K562 (cell line): ENCODE data around the gene LRP1B. TPM values are rescaled to one million over a fixed set of nuclear protein-coding genes. Genes with fewer than 3 reads are reported as not detected.

Experiments
- ATAC-seq: fragments of 200-7000 bp; cut with Tn5 transposase; 3 replicates; pipeline ENCODE4 v1.9.1; 2020; ENCODE audit warnings: moderate library complexity
- BruUV-seq: library from RNA; stranded (reverse); fragments of 400-500 nt; replicated peaks from 2 replicates; lab custom pipeline; 2021; lab: Mats Ljungman, UMichigan
- CTCF ChIA-PET: fragments of 300-600 bp; formaldehyde crosslinking; extraction: SDS; loops from one replicate; lab custom pipeline; 2021; ENCODE audit warnings: low intra/inter-chr PET ratio; lab: Yijun Ruan, JAX
- POLR2A ChIA-PET: fragments of 300-600, 350-650 bp; sonication (Branson Sonifier 250); formaldehyde crosslinking; extraction: SDS; loops from one replicate; lab custom pipeline; 2021; ENCODE audit warnings: antibody characterized with exemption, inconsistent platforms; lab: Yijun Ruan, JAX
- DNase-seq, 4 experiments: peaks; one replicate each; pipeline versions ENCODE4 v3.0.0 to v3.0.0-alpha.2; 2011 to 2018; ENCODE audit warnings: low spot score in 3 of 4, mixed read lengths in 3 of 4; ENCODE audit errors: extremely low read depth in 1 of 4
- FAIRE-seq: peaks from 2 replicates; lab custom pipeline; 2011; peaks lifted over from hg19 to GRCh38; lab: Jason Lieb, UNC
- H2AFZ ChIP-seq: 2 replicates; pipeline ENCODE4 v1.6.0; 2011; ENCODE audit warnings: low read depth, low read length, control low read depth, inconsistent platforms
- H3K27ac ChIP-seq: fragments of 200-600 bp; 3 replicates; pipeline ENCODE4 v1.8.0; 2011; ENCODE audit warnings: low read depth, mild to moderate bottlenecking, control low read depth, inconsistent platforms, low read length, moderate library complexity, mixed read lengths; ENCODE audit errors: extremely low read depth
- H3K27me3 ChIP-seq, 2 experiments: fragments of 300-600 bp in 1 of 2; 2 replicates in 1 of 2; 3 replicates in 1 of 2; pipeline versions ENCODE4 v1.6.0 to v1.8.0; 2011; ENCODE audit warnings: inconsistent platforms in 2 of 2, low read length in 2 of 2, mild to moderate bottlenecking in 1 of 2, mixed read lengths in 1 of 2, moderate library complexity in 1 of 2; ENCODE audit not compliant: control insufficient read depth in 2 of 2, insufficient read depth in 2 of 2
- H3K36me3 ChIP-seq: fragments of 300-600 bp; 3 replicates; pipeline ENCODE4 v1.8.0; 2011; ENCODE audit warnings: mild to moderate bottlenecking, low read length, inconsistent platforms; ENCODE audit not compliant: control insufficient read depth, insufficient read depth
- H3K4me1 ChIP-seq, 2 experiments: fragments of 200-600 bp in 1 of 2; replicated peaks in 1 of 2; 2 replicates in 1 of 2; 3 replicates in 1 of 2; pipeline versions ENCODE4 v1.5.1 to v1.8.0; 2011; ENCODE audit warnings: inconsistent platforms in 2 of 2, low read length in 2 of 2, mild to moderate bottlenecking in 1 of 2, mixed read lengths in 1 of 2, moderate library complexity in 1 of 2; ENCODE audit not compliant: control insufficient read depth in 2 of 2, insufficient read depth in 2 of 2
- H3K4me2 ChIP-seq: 2 replicates; pipeline ENCODE4 v1.6.1; 2011; ENCODE audit warnings: low read length, control low read depth, inconsistent platforms, mixed read lengths; ENCODE audit not compliant: insufficient read depth
- H3K4me3 ChIP-seq: fragments of 200-600 bp; sonication (generic), shearing (Covaris generic); 2 replicates; pipeline ENCODE4 v1.5.1; 2016; ENCODE audit warnings: control low read depth, inconsistent platforms
- H3K79me2 ChIP-seq: fragments of 200-600 bp; 3 replicates; pipeline ENCODE4 v1.8.0; 2011; ENCODE audit warnings: low read length, inconsistent platforms; ENCODE audit not compliant: control insufficient read depth, insufficient read depth
- H3K9ac ChIP-seq, 2 experiments: 2 replicates each; pipeline versions ENCODE4 v1.6.0 to v1.6.1; 2011; ENCODE audit warnings: low read depth in 2 of 2, low read length in 2 of 2, control low read depth in 1 of 2, inconsistent platforms in 1 of 2, mild to moderate bottlenecking in 1 of 2, mixed read lengths in 1 of 2; ENCODE audit not compliant: insufficient read depth in 1 of 2
- H3K9me1 ChIP-seq: one replicate; pipeline ENCODE4 v1.6.0; 2011; ENCODE audit warnings: inconsistent platforms, mild to moderate bottlenecking, low read length, moderate library complexity; ENCODE audit not compliant: control insufficient read depth, insufficient read depth
- H3K9me3 ChIP-seq: replicated peaks from 2 replicates; pipeline ENCODE4 v1.5.1; 2011; ENCODE audit warnings: low read depth, low read length, inconsistent platforms; ENCODE audit not compliant: control insufficient read depth, insufficient read depth
- H4K20me1 ChIP-seq: replicated peaks from 2 replicates; pipeline ENCODE4 v1.6.1; 2011; ENCODE audit warnings: low read length, inconsistent platforms, mixed read lengths; ENCODE audit not compliant: control insufficient read depth, insufficient read depth
- BRCA1 ChIP-seq, 2 experiments: fragments of 450-650 bp in 1 of 2; sonication (generic) in 1 of 2; formaldehyde crosslinking in 1 of 2; IDR thresholded peaks; 2 replicates each; pipeline versions ENCODE4 v1.5.0 to v1.6.1; 2017 to 2020; ENCODE audit warnings: mild to moderate bottlenecking in 1 of 2, missing genetic modification reagents in 1 of 2
- CAMTA2 ChIP-seq: fragments of 250-450 bp; sonication (Bioruptor Pico); conservative IDR thresholded peaks from 2 replicates; pipeline ENCODE4 v1.5.1; 2022
- EGR1 ChIP-seq: fragments of 450-650 bp; conservative IDR thresholded peaks from 2 replicates; pipeline ENCODE4 v1.6.1; 2017; ENCODE audit warnings: mild to moderate bottlenecking
- EHMT2 ChIP-seq: fragments of 450-650 bp; IDR thresholded peaks from 2 replicates; pipeline ENCODE4 v1.6.1; 2018; ENCODE audit warnings: antibody characterized with exemption
- FOXA1 ChIP-seq: fragments of 450-650 bp; IDR thresholded peaks from 2 replicates; pipeline ENCODE4 v1.6.1; 2016; ENCODE audit warnings: mild to moderate bottlenecking, borderline replicate concordance
- FUS ChIP-seq: fragments of 200-400 bp; formaldehyde crosslinking; optimal IDR thresholded peaks from 2 replicates; pipeline ENCODE3; 2017; ENCODE audit warnings: low read depth, low read length
- GABPB1 ChIP-seq: sonication (generic); formaldehyde crosslinking; IDR thresholded peaks from 2 replicates; pipeline ENCODE4 v1.8.0; 2022; ENCODE audit warnings: mild to moderate bottlenecking, missing genetic modification reagents
- GTF2E2 ChIP-seq: fragments of 200-800 bp; sonication (Bioruptor generic); IDR thresholded peaks from 2 replicates; pipeline ENCODE4 v1.6.1; 2016; ENCODE audit warnings: missing genetic modification characterization, missing compliant biosample characterization
- HDAC2 ChIP-seq: fragments of 450-650 bp; IDR thresholded peaks from 2 replicates; pipeline ENCODE4 v1.6.1; 2016; ENCODE audit warnings: mild to moderate bottlenecking
- KHSRP ChIP-seq: fragments of 450-650 bp; IDR thresholded peaks from 2 replicates; pipeline ENCODE4 v1.6.1; 2017
- MCM5 ChIP-seq: fragments of 450-650 bp; IDR thresholded peaks from 2 replicates; pipeline ENCODE4 v1.6.1; 2016; ENCODE audit warnings: low read depth
- PHTF2 ChIP-seq: fragments of 250-450 bp; sonication (Bioruptor Pico); IDR thresholded peaks from 2 replicates; pipeline ENCODE4 v1.5.0; 2021; ENCODE audit warnings: mild to moderate bottlenecking
- PURB ChIP-seq: sonication (generic); formaldehyde crosslinking; IDR thresholded peaks from 2 replicates; pipeline ENCODE4 v1.9.0; 2021; ENCODE audit warnings: low read depth, mild to moderate bottlenecking, missing genetic modification reagents
- PYGO2 ChIP-seq: fragments of 450-650 bp; IDR thresholded peaks from 2 replicates; pipeline ENCODE4 v1.6.1; 2016; ENCODE audit warnings: mild to moderate bottlenecking, missing genetic modification characterization, moderate library complexity, missing compliant biosample characterization
- RBM14 ChIP-seq: fragments of 200-400 bp; formaldehyde crosslinking; IDR thresholded peaks from 2 replicates; pipeline ENCODE4 v1.6.1; 2018; ENCODE audit warnings: low read depth, mild to moderate bottlenecking, low read length, moderate library complexity, borderline replicate concordance; ENCODE audit not compliant: insufficient read depth
- SNIP1 ChIP-seq: fragments of 450-650 bp; IDR thresholded peaks from 2 replicates; pipeline ENCODE4 v1.7.1; 2017; ENCODE audit warnings: low read depth, mild to moderate bottlenecking
- SRF ChIP-seq, 2 experiments: fragments of 250-450, 450-650 bp in 1 of 2; sonication (Bioruptor Pico) in 1 of 2; sonication (generic) in 1 of 2; formaldehyde crosslinking; IDR thresholded peaks; 2 replicates each; pipeline versions ENCODE4 v1.5.0 to v1.5.1; 2020 to 2022; ENCODE audit warnings: mild to moderate bottlenecking in 1 of 2, missing genetic modification reagents in 1 of 2
- ZNF217 ChIP-seq: sonication (generic); formaldehyde crosslinking; IDR thresholded peaks from 2 replicates; pipeline ENCODE4 v1.8.0; 2022; ENCODE audit warnings: mild to moderate bottlenecking, missing genetic modification reagents
- ZNF444 ChIP-seq: fragments of 250-450 bp; sonication (Bioruptor Pico); IDR thresholded peaks from 2 replicates; pipeline ENCODE4 v1.4.0; 2020; ENCODE audit warnings: mild to moderate bottlenecking, moderate library complexity
- ZNF507 ChIP-seq: conservative IDR thresholded peaks from 2 replicates; pipeline ENCODE4 v1.6.1; 2017; ENCODE audit warnings: missing genetic modification characterization, missing compliant biosample characterization
- WGBS: fragments of 100-300 bp; shearing (Covaris generic); methylation state at CpG from one replicate; pipeline ENCODE4 v1.1.6; 2016; ENCODE audit warnings: low coverage, mixed read lengths; ENCODE audit not compliant: insufficient coverage; ENCODE audit errors: missing lambda C conversion rate; 5-methylcytosine and 5-hydroxymethylcytosine counted together
- in situ Hi-C: fragments of 300-500 bp; cut with MboI; formaldehyde crosslinking; loops from 4 replicates; pipeline ENCODE4 v1.15.0; 2018; ENCODE audit warnings: inconsistent platforms, mixed read lengths
- intact Hi-C: fragments of 100-400 bp; cut with micrococcal nuclease; formaldehyde crosslinking; loops from 2 replicates; pipeline ENCODE4 v1.14.2; 2022
- polyA plus RNA-seq, 8 experiments: library from polyadenylated mRNA; depleted of rRNA in 4 of 8; stranded (reverse) in 5 of 8; unstranded in 3 of 8; fragments of >200 nt; fragmentation: Nextera tagmentation in 2 of 8; fragmentation: Illumina TruSeq in 1 of 8; extraction: Ambion mirVana in 2 of 8; extraction: Trizol in 1 of 8; gene quantifications; 2 replicates each; pipeline versions ENCODE4 v1.2.1 to v1.2.3, GENCODE V29; 2011 to 2014; ENCODE audit warnings: inconsistent platforms in 1 of 8, missing spikeins in 1 of 8
- total RNA-seq, 7 experiments: library from RNA; depleted of rRNA in 6 of 7; stranded (reverse); fragments of >200 nt in 6 of 7; fragmentation: Illumina TruSeq in 2 of 7; extraction: Trizol in 2 of 7; gene quantifications; 2 replicates each; pipeline versions ENCODE4 v1.2.1 to v1.2.3, GENCODE V29; 2011 to 2021; ENCODE audit warnings: low replicate concordance in 1 of 7
- TF ChIP-seq, protein P1 (sequence below), 2 experiments: IDR thresholded peaks; 2 replicates each; pipeline ENCODE4 v1.6.1; 2011; ENCODE audit warnings: borderline replicate concordance in 1 of 2, control low read depth in 1 of 2, low read depth in 1 of 2, low read length in 1 of 2, mild to moderate bottlenecking in 1 of 2, mixed read lengths in 1 of 2, moderate library complexity in 1 of 2; ENCODE audit not compliant: insufficient read depth in 1 of 2, insufficient read length in 1 of 2, poor library complexity in 1 of 2, severe bottlenecking in 1 of 2; ENCODE audit errors: extremely low read depth in 1 of 2
- TF ChIP-seq, protein P2 (sequence below): fragments of 450-650 bp; formaldehyde crosslinking; IDR thresholded peaks from 2 replicates; pipeline ENCODE4 v1.4.0; 2022; ENCODE audit warnings: missing genetic modification characterization

LRP1B gene
- total and polyA plus RNA-seq, 9 of the 15 experiments (the other 6 are each of a cell fraction or from before 2014, with no cell fraction given) = not detected

GRCh38 chr2:141035846-141036420, 1094.9 kb downstream of the LRP1B start (continued):
- TF ChIP-seq PYGO2 (tag) = no peak
- no peak for TF ChIP-seq BRCA1 (IDR thresholded peaks at IDR 0.05)
- no peak for TF ChIP-seq BRCA1 (CRISPR knock-in tag; IDR thresholded peaks at IDR 0.05)
- no peak for TF ChIP-seq GTF2E2 (tag)
- no peak for TF ChIP-seq SNIP1
- TF ChIP-seq MCM5 = no peak
- TF ChIP-seq CAMTA2 = no peak
- no peak for TF ChIP-seq ZNF507 (tag)
- no peak for TF ChIP-seq EGR1

- ChIA-PET CTCF (no interaction called here), POLR2A (no interaction called here)
- Histone ChIP-seq H3K27me3 (no peaks in the 10 kb centered on the region), H3K9ac (no peak overlapping the region), H4K20me1 (no peaks in the 10 kb centered on the region), H3K4me3 (no peak overlapping the region), H3K79me2 (no peaks in the 10 kb centered on the region), H3K9me1 (no peaks in the 10 kb centered on the region), H3K4me1 (no peaks in the 10 kb centered on the region), H3K36me3 (no peaks in the 10 kb centered on the region), H3K9me3 (no peaks in the 10 kb centered on the region), H3K4me2 (no peak overlapping the region), H3K27ac (no peak overlapping the region), H2AFZ (no peak overlapping the region)
- in situ Hi-C loops (no loop called here), intact Hi-C loops (no loop called here)
- FAIRE-seq = no peak
- ATAC-seq = no peak
- BruUV-seq = no TSS peak
- 0% methylated on average over 6 of the region's 6 CpGs for WGBS
- no peak for DNase-seq
- TF ChIP-seq HDAC2 (no peak), PURB (CRISPR knock-in tag) (no peak), RBM14 (no peak), ZNF444 (no peak), FOXA1 (no peak), ZNF217 (CRISPR knock-in tag) (no peak), GABPB1 (CRISPR knock-in tag) (no peak), FUS (no peak), SRF (CRISPR knock-in tag; IDR thresholded peaks at IDR 0.05) (no peak), KHSRP (no peak), EHMT2 (no peak), PHTF2 (CRISPR knock-in tag) (no peak)
- TF ChIP-seq, protein P1, sequence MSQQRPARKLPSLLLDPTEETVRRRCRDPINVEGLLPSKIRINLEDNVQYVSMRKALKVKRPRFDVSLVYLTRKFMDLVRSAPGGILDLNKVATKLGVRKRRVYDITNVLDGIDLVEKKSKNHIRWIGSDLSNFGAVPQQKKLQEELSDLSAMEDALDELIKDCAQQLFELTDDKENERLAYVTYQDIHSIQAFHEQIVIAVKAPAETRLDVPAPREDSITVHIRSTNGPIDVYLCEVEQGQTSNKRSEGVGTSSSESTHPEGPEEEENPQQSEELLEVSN (IDR thresholded peaks at IDR 0.05; ENCODE audit: borderline replicate concordance in 1 of 2, extremely low read depth in 1 of 2, insufficient read depth in 1 of 2, insufficient read length in 1 of 2, low read depth in 1 of 2, low read length in 1 of 2, poor library complexity in 1 of 2, severe bottlenecking in 1 of 2) = no peak
- TF ChIP-seq, protein P2, sequence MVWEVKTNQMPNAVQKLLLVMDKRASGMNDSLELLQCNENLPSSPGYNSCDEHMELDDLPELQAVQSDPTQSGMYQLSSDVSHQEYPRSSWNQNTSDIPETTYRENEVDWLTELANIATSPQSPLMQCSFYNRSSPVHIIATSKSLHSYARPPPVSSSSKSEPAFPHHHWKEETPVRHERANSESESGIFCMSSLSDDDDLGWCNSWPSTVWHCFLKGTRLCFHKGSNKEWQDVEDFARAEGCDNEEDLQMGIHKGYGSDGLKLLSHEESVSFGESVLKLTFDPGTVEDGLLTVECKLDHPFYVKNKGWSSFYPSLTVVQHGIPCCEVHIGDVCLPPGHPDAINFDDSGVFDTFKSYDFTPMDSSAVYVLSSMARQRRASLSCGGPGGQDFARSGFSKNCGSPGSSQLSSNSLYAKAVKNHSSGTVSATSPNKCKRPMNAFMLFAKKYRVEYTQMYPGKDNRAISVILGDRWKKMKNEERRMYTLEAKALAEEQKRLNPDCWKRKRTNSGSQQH (CRISPR knock-in tag) = no peak
Observed at GRCh38 chr2:141029428-141030078, 1101.3 kb downstream of the LRP1B start.
